Activated CD8-positive, alpha-beta memory T cell treated with anti-CD3 and anti-CD28 coated beads for 48 hours (primary cell): ENCODE data around the gene ZG16.

Experiments
- DNase-seq, 3 experiments: peaks; one replicate each; pipeline ENCODE4 v3.0.0-alpha.2; 2020; ENCODE audit warnings: low read depth in 2 of 3, low spot score in 2 of 3

The ZG16 gene

GRCh38 chr16:29820730-29821642 lies 42.9 kb downstream of the ZG16 start:
- no peak for DNase-seq

- DNase-seq: no peak
These were observed 43.6 kb downstream of the ZG16 start for GRCh38 chr16:29821643-29822115.

- no peak for DNase-seq
These were observed 46.6 kb downstream of the ZG16 start for GRCh38 chr16:29824589-29825144.

- no peak for DNase-seq
These were observed 47.3 kb downstream of the ZG16 start for GRCh38 chr16:29825145-29826044.

- no peak for DNase-seq
These were observed 48.3 kb downstream of the ZG16 start for GRCh38 chr16:29826342-29826695.

- DNase-seq: no peak
These were observed 52.7 kb downstream of the ZG16 start for GRCh38 chr16:29830774-29831173.

- no peak for DNase-seq
These were observed 53.4 kb downstream of the ZG16 start for GRCh38 chr16:29831490-29831889.
